Pons (tissue), 1 donor: ENCODE results near the gene PRKAR2A.
"Not testable (repeated sequence)": the region's sequence is repeated elsewhere in the genome, so short reads cannot be mapped to it uniquely, and the experiment has no call there.

Source experiments
- DNase-seq: peaks from one replicate; pipeline ENCODE4 v3.0.0-alpha.2; 2016; ENCODE audit warnings: low spot score

PRKAR2A gene

DNA sequence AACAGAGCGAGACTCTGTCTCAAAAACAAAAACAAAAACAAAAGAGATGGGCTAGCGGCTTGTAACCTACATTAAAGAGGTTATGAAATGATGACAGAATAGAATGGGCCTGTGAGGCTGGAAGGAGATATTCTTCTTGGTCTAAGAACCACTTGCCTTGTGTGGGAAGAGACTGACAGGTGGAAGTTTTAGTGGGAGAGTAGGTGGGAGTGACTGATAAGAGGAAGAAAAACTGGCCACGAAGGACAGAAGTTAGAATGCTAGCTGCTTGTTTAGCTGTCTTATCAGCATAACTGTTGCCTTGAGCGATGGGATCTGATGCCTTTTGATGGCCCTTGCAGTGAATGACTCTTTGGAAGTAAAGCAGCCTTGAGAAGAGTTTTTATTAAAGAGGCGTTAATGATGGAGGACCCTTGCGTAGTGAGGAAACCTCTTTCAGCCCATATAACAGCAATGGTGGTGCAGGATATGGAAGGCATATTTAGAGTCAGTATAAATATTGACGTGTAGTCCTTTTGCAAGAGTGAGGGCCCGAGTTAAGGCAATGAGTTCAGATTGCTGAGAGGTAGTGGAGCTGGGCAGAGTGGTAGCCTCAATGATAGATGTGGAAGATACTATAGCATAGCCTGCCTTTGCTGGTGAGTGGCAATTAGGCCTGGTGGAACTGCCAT is 122.4 kb downstream of the PRKAR2A start:
- not testable (repeated sequence) for DNase-seq

- DNase-seq = no peak
Observed at GRCh38 chr3:48723725-48724124, 123.9 kb downstream of the PRKAR2A start.

GRCh38 chr3:48723293-48723692 is 124.4 kb downstream of the PRKAR2A start:
- not testable (repeated sequence) for DNase-seq

GRCh38 chr3:48716982-48717746 is 130.5 kb downstream of the PRKAR2A start, which contains the start of gene IP6K2:
Gene IP6K2, minus strand, starts transcription at chr3:48717221. Its CDS starts 21,930 bp downstream, at chr3:48695291.
- peak; percentile 98 for DNase-seq

GRCh38 chr3:48716508-48716981 is 131.1 kb downstream of the PRKAR2A start:
- no peak for DNase-seq

DNA sequence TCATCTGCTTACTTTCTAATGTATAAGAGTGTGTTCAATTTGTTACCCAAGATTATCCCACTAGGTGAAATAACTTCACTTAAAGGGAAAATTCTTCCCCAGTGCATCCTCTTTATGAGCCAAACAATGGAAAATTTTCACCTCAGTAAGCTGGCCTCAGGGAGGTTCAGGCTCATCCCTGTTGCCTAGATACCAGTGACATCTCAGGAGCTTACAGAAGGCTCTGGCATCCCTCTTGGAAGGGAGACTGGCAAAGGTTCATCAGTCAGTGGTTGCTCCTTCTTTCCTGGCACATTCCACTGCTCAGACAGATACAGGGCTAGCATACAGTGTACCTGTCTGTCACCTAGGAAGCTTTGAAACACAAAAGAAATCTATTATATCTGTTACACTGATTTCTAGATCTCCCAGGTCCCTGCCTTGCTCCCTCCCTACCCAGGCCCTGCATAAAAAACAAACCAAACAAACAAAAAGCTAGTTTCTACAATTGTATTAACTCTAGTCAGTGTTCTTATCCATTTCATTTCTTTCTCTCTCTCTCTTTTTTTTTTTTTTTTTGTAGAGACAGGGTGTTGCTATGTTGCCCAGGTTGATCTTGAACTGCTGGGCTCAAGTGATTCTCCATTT is 132.4 kb downstream of the PRKAR2A start:
- DNase-seq = peak; percentile 51

DNA sequence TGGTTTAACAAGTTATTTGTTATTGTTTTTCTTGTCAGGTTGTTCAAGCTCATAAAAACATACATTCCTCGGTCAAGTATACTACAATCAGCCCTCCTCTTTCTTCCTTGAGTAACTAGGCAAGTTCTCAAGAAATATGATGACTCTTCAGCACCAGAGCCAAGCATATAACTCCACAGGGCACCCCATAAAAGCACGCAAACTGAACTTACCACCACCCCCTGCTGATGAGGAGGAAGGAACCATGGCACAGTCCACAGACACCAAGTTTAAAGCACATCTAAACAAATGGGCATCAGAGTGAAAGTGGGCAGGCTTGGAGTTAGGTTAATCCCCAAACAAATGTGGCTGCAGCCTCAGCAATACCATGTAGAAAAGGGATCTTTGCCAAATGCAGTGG is 135.9 kb downstream of the PRKAR2A start:
- no peak for DNase-seq

- DNase-seq = no peak
Observed at GRCh38 chr3:48709051-48709461, 138.6 kb downstream of the PRKAR2A start.

- no peak for DNase-seq
Observed at GRCh38 chr3:48708481-48708889, 139.2 kb downstream of the PRKAR2A start.

DNA sequence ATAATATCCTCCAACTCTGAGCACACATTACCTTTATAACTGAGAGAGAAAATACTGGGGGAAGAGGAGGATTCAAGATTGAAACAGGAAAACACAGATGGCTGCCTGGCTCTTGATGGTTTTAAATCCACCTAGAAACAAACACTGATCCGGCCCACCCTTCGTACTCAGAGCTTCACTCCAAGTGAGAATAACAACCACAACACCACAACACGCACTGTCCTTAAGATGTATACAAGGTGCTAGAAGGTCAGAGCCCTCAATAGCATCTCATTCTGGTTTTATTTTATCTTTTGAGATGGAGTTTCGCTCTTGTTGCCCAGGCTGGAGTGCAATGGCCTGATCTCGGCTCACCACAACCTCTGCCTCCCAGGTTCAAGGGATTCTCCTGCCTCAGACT is 140.5 kb downstream of the PRKAR2A start:
- DNase-seq = no peak

GRCh38 chr3:48702320-48702920 is 145.3 kb downstream of the PRKAR2A start:
- DNase-seq = no peak

DNA sequence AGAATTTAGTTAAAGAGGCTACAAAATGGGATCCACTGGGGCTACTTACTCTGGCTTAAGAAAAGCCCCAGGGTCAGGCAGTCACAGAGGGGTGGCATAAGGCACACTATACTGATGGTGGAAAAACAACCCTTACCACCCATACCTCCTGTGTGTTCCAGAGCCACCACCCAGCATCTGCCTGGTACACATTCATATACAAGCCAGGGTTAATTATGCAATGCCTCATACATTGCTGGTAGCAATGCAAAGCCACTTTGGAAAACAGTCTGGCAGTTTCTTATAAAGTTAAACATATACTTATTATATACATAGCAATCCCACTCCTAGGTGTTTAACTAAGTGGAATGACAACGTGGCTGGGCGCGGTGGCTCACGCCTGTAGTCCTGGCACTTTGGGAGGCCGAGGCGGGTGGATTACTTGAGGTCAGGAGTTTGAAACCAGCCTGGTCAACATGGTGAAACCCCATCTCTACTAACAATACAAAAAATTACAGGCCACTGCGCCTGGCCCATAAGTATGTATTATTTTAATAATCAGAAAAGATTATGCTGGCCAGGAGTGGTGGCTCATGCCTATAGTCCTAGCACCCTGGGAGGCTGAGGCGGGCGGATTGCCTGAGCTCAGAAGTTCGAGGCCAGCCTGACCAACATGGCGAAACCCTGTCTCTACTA is 146.8 kb downstream of the PRKAR2A start:
- DNase-seq = no peak

GRCh38 chr3:48698891-48699290 is 148.8 kb downstream of the PRKAR2A start:
- DNase-seq = no peak

GRCh38 chr3:48697952-48698351 is 149.7 kb downstream of the PRKAR2A start:
- DNase-seq = peak; percentile 47

DNA sequence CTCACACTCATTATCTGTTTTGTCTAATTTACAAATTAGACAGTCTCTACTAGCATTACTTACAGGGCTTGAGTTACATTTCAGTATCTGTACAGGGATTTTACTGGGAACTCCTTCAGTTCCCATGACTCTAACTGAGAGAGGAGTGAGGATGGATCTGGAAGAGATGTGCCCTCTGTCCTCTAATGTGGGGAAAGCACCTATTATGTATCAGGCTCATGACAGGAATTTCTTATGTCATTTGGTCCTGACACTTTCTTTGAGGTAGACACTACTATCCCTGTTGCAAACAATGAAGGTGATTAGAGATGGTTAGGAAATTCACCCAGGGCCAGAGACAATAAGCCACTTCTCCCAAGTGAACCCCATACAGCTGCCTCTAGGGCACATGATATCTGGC is 151.1 kb downstream of the PRKAR2A start:
- DNase-seq = peak; percentile 40
